GM12864 (cell line): ENCODE results near the gene FN1.

Source experiments
- DNase-seq: peaks from one replicate; pipeline ENCODE4 v3.0.0-alpha.2; 2011; ENCODE audit warnings: low read depth
- H3K4me3 ChIP-seq: 2 replicates; pipeline ENCODE4 v1.5.1; 2011; ENCODE audit warnings: mild to moderate bottlenecking, low read depth, low read length, control low read depth
- TF ChIP-seq, protein P1 (sequence below): IDR thresholded peaks from 2 replicates; pipeline ENCODE4 v1.5.1; 2011; ENCODE audit warnings: low read depth, mild to moderate bottlenecking, moderate library complexity, low read length, control low read depth, inconsistent platforms; ENCODE audit errors: missing control alignments

The FN1 gene

DNA sequence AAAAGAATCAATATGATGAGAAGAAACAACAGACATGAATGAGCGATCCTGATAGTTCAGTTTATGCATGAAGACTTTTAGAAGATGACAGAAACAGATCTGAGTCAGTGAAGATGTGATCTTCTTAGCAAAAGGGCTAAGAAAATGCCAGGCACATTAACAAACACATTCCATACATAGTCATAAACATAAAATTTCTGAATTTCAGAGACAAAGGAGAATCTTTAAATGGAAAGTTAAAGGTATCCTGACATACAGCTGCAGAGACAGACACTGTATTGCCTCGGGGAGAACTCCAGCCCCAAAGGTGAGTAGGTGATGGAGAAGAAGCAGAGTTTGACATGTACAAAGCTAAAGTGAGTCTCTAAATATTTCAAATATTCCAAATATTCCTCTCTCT lies 40.6 kb upstream of the FN1 start:
- no peak for DNase-seq
- TF ChIP-seq, protein P1, sequence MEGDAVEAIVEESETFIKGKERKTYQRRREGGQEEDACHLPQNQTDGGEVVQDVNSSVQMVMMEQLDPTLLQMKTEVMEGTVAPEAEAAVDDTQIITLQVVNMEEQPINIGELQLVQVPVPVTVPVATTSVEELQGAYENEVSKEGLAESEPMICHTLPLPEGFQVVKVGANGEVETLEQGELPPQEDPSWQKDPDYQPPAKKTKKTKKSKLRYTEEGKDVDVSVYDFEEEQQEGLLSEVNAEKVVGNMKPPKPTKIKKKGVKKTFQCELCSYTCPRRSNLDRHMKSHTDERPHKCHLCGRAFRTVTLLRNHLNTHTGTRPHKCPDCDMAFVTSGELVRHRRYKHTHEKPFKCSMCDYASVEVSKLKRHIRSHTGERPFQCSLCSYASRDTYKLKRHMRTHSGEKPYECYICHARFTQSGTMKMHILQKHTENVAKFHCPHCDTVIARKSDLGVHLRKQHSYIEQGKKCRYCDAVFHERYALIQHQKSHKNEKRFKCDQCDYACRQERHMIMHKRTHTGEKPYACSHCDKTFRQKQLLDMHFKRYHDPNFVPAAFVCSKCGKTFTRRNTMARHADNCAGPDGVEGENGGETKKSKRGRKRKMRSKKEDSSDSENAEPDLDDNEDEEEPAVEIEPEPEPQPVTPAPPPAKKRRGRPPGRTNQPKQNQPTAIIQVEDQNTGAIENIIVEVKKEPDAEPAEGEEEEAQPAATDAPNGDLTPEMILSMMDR: no peak
- H3K4me3 ChIP-seq: no peak overlapping the region

DNA sequence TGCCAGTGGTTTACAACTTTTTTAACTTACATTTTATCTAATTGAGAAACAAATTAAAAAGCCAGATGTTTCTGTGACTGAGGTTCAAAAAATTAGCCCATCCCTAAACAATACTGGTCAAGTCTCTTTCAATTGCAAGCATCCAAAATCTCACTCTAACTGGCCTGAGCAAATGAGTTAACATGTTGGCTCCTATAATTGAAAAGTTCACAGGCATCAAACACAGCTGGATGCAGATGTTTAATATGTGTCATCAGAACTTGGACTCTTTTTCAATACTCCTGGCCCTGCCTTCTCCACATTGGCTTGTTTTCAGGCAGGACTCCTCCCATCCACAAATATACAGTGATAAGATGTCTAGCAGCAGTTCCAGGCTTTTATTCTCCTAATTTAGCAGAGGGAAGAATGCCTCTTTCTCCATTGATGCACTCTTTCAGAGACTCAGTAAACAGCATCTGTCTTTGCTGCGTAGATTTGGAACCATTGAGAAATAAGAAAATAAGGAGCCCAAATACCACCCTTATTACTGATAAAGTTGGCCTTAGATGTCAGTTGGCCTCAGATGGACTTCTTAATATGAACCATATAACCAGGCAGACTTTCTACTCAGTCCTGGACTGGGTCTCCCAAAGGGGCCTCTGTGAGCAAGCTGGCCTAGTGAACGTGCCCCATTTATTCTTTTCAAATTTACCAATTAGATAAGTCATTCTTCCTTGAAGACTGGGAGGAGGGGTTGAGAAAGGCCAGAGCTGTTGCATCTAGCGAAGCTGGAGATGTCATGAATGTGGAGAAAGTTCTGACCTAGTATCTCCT lies 30.4 kb upstream of the FN1 start:
- DNase-seq: no peak
- TF ChIP-seq, protein P1: no peak
- H3K4me3 ChIP-seq: no peak overlapping the region

DNA sequence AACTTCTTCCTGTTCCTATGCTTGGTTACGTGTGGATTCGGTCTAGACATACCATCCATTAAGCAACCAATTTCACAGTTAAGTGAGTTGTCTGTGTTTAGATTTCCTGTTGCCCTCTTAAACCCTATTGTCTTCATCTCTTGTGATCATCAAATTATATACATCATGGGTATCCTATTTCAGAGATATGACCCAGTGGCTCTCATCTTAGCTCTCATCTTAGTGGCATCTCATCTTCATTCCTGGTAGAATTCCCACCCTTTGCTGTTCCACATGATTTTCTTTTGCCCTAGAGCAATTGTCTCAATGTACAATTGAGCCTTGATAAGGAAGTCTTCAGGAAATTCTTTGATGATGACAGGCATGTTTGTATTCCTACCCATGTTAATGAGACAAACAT lies 29.4 kb upstream of the FN1 start:
- H3K4me3 ChIP-seq: no peak overlapping the region
- DNase-seq: no peak
- TF ChIP-seq, protein P1: no peak

DNA sequence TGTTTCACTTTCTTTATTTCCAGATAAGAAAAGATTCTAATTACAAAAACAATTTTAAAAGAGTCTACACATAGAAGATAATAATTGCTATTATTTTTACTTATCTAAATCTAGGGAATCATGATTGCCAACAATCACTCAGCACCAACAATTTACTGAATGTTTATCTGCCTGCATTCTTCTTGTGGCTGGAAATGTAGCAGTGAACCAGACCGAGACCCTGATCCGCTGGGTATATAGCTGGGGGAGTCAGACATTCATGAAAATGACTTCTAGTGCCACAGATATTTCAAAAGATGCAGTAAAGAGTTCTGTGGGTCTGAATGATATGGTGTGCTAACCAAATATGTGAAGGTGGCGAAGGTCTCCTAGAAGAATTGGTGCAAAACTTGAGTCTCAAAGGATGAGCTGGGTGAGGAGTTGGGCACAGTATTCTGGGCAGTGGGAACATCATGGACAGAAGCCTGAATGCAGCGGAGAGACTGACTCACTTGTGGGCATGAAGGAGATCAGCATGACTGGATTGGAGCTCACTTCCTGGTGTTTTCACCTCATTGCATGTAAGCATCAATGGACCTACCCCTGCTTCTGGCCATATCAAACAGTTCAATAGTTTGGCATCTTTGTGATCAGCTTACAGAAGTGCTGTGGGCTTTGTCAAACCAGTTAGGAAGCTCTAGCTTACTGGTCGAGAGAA lies 26.1 kb upstream of the FN1 start:
- no peak for DNase-seq
- no peak overlapping the region for H3K4me3 ChIP-seq
- TF ChIP-seq, protein P1: no peak

DNA sequence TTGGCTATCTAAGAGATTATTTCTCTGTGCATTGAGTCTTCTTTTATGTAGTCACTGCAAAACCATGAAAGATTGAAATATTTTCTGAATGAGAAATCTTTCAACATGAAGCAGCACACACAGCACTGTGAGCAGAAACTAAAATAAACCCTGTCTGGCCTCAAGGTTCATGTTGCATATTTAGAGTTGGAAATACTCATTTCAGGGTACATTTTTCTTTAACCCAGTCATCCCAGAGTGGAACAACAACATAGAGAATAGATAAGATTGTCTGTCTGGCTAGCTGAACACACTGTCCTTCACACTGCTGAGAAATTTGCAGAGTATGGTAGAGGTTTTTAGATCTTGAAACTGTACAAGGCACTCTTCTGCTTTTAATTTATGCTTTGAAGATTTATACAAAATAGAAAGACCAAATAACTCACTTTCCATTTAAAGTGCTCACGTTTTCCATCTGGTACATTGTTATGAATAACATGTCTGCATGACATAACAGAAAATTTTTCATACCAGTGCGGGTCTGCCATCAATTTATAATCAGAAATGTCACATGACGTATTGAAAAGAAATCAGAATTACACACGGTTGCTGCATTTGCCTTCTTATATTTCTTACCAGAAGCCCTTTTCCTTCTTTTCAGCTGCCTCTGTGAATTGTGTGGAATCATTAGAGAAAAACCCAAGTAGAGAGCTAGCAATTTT lies 25.0 kb upstream of the FN1 start:
- no peak overlapping the region for H3K4me3 ChIP-seq
- no peak for DNase-seq
- TF ChIP-seq, protein P1: no peak

DNA sequence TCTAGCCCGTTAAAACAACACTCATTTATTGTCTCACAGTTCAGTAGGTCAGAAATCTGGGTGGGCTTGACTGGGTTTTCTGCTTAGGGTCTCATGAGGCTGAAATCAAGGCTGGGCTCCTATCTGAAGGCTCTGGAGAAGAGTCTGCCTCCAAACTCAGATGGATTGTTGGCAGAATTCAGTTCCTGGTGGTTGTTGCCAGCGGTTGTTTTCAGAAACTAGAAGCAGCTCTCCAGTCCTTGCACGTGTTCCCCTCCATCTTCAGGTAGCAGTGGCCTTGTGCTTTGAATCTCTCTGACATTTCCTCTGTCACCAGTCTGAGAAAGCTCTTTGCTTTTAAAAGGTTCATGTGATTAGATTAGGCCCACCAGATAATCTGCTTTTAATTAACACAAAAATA lies 20.1 kb upstream of the FN1 start:
- DNase-seq: no peak
- TF ChIP-seq, protein P1: no peak

More for the DNA sequence above, 20.1 kb upstream of the FN1 start:
- no peak overlapping the region for H3K4me3 ChIP-seq
